ENCODE results near the gene FGF9. TPM values are rescaled to one million over a fixed set of nuclear protein-coding genes. Genes with fewer than 3 reads are reported as not detected.

The FGF9 gene
- total RNA-seq, 1 donor from 2014 or later, result 0.39 TPM

Other genes with a start within 250 kb of the FGF9 start
- 59.0 and 63.3 TPM in 2 replicates for gene ZDHHC20, start 211.8 kb upstream of the FGF9 start, total RNA-seq
- gene MICU2, start 66.9 kb upstream of the FGF9 start, total RNA-seq, result 36.6 and 38.8 TPM in 2 replicates